Stimulated activated CD8-positive, alpha-beta memory T cell treated with anti-CD3 and anti-CD28 coated beads, Interleukin-12 subunit alpha, Interleukin-12 subunit beta, amount 100 ng/mL, for 24 hours (primary cell): ENCODE data around the gene HADH.
"Not testable (repeated sequence)": the region's sequence is repeated elsewhere in the genome, so short reads cannot be mapped to it uniquely, and the experiment has no call there.

Source experiments
- DNase-seq: peaks from one replicate; pipeline ENCODE4 v3.0.0-alpha.2; 2020; ENCODE audit errors: extremely low read depth

The HADH gene

DNA sequence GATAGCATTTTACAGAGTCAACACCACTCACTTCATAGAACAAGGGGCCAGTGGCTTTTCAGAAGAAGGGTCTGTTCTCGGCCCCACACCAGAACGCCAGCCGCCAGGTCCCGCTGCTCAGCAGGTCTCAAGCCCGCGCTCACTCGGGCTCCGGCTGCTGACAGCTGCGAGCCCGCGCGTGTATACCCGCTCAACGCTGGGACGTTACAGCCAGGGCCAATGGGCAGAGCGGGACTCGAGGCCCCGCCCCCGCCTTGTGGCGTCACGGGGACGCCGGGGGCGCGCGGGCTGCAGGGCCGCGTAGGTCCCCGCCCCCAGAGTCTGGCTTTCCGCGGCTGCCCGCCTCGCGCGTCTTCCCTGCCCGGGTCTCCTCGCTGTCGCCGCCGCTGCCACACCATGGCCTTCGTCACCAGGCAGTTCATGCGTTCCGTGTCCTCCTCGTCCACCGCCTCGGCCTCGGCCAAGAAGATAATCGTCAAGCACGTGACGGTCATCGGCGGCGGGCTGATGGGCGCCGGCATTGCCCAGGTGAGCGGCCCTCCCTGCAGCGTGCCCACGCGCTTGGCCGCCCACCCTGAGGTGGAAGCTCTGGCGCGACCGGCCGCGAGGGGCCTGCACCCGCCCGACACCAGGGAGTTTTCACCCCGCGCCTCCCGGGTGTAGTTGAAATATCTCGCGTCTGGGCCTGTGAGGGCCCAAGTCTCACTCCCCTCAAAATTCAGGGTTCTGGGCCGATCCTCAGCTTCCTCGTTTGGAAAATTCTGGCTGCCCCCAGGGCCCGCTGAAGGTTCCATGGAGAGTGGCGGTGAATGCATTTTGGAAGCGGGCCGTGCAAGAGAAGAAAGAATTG is at the start of gene HADH:
Gene HADH (plus strand): TSS at position 353 of the 850 bp plus-strand sequence. CDS start 44 bp downstream, at position 397.
- DNase-seq = peak; percentile 82

DNA sequence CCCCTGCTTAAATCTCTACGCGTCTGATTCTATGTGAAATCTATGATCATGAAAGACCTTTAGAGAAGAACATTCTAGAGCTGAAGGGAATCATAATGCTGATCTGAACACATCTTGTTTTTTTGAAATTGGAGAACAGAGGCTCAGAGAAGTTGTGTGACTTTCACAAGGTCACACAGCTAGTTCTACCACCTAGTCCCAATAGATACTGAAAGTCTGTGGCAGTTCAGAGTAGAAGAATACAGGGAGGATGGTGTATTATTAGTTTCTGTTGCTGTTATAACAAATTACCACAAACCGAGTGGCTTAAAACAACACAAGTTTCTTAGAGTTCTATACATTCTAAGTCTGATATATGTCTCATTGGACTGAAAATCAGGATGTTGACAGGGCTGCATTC is 43.9 kb upstream of the HADH start:
- DNase-seq = no peak

DNA sequence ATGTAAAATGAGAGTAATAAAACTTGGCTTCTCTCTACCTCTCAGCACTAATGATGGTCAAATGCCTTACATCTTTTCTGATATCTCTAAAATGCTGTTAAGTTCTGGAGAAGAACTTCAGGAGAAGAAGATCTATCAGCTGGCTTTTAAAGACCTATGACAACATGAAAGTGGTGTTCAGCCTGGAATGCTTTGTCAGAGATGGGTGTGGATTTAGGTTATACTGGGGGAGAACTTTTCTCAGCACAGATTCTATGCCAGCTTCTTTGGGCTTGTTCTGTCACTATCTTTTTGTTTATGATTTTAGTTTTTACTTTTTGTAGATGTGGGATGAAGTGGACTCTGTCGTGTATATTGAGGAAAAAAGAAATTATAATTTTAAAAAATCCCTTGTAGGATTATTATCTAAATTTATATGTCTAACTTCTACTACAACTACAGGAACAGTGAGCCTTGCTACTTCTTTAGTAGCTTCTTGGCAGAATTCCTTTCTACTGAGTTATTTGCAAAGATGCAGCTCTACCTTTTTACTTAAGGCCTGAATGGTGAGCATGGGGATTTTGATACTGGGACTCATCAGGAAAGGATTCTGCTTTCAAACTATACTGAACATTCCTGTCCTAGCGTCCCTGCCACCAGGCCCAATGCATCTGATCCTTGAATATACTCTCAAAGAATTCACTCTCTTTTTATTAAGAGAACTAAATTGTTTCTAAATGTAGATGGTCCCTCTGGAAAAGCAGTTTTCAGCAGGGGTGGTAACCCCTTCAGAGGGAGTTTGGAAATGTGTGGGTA is 38.7 kb upstream of the HADH start:
- DNase-seq = no peak

DNA sequence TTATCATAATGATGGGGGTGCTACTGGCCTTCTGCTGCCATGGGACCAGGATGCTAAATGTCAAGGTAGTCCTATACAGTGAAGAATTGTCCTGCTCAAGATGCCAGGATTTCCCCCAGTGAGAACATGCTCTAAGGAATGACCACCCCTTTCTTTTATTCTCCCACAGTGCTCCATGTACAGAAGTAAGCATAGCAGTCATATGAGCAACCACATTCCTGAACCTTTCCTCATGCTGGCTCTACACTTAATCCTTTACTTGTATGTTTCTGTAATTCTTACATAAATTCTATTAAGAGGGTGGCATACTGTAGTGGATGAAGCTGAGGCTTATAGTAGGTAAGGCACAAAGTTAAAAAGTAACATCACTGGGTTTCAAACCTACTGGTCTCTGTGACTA is 38.1 kb upstream of the HADH start:
- no peak for DNase-seq

DNA sequence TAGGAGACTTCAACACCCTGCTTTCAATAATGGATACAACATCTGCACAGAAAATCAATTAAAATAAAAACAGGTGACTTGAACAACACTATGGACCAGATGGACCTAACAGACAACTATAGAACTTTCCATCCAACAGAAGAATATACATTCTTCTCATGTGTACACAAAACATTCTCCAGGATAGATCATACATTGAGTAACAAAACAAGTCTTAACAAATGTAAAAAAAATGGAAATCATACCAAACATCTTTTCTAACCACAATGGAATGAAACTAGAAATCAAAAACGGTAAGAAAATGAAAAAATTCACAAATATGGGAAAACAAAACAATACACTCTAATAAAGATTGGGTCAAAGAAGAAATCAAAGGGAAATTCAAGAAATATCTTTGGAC is 33.7 kb upstream of the HADH start:
- no peak for DNase-seq

DNA sequence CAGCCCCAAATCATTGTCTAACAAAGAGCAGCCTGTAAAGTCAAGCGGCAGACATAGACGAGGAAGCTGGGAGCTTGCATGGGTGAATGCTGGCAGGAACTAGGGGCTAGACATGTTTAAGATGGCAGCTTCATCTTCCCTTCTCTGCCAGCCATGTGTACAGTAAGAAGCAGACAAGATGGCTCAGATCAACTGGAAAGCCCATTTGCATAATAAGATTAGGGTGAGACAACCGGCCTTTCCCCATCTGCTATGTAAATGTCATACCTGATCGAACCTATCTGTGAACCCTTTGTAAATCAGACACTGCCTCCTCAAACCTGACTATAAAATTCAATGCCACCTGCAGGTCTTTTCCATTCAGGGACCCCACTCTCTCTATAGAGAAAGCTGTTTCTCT is 22.8 kb upstream of the HADH start:
- no peak for DNase-seq

DNA sequence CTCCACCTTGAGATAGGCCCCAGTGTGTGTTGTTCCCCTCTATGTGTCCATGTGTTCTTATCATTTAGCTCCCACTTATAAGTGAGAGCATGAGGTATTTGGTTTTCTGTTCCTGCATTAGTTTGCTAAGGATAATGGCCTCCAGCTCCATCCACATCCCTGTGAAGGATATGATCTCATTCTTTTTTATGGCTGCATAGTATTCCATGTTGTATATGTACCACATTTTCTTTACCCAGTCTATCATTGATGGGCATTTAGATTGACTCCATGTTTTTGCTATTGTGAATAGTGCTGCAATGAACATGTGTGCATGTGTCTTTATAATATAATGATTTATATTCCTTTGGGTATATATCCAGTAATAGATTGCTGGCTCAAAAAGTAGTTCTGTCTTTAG is 22.2 kb upstream of the HADH start:
- DNase-seq = not testable (repeated sequence)

DNA sequence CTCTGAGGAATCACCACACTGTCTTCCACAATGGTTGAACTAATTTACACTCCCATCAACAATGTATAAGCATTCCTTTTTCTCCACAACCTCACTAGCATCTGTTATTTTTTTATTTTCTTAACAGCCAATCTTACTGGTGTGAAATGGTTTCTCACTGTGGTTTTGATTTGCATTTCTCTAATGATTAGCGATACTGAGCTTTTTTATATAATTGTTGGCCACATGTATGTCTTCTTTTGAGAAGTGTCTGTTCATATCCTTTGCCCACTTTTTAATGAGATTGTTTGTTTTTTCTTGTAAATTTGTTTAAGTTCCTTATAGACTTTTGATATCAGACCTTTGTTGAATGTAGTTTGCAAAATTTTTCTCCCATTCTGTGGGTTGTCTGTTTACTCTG is 21.8 kb upstream of the HADH start:
- DNase-seq = not testable (repeated sequence)

DNA sequence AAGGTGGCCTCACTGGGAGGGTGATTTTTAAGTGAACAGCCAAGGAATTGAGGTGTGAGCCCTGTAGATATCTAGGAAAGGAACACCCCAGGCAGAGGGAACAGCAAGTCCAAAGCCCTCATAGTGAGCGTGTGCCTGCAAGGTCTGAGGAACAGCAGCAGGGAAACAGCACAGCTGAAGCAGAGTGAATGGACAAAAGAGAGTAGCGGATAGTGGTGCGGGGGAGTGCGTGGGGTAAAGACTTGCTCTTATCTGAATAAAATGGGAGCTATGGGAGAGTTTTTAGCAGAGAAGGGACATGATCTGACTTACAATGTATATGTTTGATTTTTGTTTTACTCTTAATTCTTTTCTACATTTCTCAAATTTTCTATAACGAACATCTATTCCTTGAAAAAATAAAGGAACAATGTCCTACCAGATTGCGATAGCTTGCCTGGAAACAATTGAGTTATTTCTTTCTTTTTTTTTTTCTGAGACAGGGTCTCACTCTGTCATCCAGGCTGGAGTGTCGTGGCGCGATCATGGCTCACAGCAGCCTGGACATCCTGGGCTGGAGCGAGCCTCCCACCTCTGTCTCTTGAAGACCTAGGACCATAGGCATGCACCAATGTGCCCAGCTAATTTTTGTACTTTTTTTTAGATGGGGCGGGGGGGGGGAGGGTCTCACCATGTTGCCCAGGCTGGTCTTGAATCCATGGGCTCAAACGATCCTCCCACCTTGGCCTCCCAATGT is 19.5 kb upstream of the HADH start:
- DNase-seq = no peak

DNA sequence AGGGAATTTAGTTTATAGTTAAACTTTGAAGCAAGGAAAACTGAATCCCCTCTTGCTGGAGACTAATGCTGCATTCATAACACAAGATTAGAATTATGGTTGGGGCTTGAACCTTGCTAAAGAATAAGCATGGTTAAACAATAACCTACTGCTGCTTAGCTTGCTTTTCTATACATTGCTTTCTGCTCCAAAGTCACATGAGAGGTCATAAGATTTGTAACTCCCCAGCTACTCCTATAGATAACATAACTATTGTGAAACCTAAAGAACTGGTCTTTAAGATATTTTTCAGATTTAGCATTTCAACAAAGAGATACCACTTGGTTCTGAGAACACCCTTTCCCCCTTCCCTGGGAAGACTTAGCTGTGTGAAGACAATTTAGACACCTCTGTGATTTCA is 17.1 kb upstream of the HADH start:
- DNase-seq = no peak

DNA sequence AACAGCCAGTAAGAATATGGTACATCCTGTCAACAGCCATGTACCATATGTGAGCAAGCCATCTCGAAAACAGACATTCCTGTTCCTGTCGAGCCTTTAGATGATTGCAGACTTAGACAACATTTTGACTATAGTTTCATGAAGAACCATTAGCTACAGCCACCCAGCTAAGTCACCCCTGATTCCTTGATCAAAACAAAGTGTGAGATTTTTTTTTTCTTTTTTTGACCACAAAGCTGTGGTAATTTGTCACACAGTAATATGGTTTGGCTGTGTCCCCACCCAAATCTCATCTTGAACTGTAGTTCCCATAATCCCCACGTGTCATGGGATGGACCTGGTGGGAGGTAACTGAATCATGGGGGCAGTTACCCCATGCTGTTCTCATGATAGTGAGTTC is 15.2 kb upstream of the HADH start:
- no peak for DNase-seq

DNA sequence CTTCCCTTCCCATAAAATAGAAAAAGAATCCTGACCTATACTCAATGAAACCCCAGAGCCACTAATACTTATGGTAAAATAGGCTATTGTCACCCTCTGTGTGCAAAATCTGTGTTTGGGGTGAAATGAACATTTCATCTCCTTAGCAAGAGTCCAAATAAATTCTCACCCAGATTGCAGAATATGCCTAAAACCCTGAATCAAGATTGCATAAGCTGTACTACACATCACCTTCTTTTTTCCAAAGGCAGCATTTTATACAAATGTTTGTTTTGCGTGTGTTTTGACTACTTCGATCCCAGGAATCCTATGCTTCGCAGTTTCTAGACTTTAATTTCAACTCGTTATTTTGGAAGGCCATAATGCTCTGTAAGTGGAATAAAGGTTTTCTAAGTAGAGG is 12.2 kb upstream of the HADH start:
- DNase-seq = no peak

DNA sequence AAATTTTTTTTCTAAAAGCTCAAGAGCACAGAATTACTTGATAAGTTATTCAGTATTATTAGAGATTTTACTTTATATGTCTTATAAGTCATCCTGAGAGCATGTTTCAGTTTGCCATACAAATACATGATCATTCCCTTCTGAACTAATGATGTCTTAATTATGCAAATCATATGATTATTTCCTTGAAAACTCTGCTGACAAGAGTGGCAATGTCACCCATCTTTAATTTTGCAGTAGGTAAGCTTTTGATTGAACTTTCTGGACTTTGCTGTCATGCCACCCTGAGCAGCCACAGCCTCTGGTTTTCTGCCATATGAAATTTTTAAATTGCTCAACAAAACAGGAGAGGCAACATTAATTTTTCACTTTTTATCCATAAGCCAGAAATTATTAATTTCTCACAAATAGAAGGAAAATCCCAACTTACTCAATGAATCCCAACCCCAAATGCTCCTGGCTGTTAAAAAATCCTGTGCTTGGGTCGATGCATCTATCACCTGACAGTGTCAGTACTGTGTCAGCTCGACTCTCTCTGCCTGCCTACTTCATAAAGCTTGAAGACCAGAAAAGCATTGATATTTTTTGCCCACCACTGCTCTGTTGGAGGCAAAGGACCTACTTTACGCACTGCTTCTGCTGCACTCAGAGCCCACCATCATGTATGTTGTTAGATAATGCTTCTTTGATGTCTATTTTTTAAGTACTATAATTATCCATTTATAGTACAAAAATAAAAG is 11.6 kb upstream of the HADH start:
- DNase-seq = no peak

DNA sequence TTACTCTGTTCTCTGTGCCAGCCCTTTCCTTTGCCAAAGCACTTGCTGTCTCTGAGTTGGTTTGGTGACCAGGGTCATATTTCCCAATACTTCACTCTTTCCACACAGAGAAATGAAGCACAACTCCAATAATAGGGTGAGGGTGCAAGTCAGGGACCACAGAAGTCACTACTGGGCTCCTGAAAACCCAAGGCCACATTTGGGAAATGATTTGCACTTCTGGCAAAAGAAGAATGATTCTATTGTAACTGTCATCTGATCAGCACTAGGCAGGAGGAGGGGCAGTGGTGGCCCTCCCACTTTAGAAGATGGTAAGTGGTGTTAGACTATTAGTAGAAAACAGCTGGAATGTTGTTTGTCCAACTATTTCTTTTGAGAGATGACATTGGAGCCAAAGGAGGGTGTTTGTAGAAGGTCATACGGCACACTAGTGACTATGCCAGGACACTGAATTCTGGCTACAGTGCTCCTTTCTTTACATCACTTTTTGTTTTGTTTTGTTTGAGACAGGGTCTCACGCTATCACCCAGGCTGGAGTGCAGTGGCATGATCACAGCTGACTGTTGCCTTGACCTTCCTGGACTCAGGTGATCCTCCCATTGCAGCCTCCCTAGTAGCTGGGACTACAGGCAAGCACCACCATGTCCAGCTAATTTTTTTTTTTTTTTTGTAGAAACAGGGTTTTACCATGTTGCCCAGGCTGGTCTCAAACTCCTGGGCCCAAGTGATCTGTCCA is 10.8 kb upstream of the HADH start:
- no peak for DNase-seq

DNA sequence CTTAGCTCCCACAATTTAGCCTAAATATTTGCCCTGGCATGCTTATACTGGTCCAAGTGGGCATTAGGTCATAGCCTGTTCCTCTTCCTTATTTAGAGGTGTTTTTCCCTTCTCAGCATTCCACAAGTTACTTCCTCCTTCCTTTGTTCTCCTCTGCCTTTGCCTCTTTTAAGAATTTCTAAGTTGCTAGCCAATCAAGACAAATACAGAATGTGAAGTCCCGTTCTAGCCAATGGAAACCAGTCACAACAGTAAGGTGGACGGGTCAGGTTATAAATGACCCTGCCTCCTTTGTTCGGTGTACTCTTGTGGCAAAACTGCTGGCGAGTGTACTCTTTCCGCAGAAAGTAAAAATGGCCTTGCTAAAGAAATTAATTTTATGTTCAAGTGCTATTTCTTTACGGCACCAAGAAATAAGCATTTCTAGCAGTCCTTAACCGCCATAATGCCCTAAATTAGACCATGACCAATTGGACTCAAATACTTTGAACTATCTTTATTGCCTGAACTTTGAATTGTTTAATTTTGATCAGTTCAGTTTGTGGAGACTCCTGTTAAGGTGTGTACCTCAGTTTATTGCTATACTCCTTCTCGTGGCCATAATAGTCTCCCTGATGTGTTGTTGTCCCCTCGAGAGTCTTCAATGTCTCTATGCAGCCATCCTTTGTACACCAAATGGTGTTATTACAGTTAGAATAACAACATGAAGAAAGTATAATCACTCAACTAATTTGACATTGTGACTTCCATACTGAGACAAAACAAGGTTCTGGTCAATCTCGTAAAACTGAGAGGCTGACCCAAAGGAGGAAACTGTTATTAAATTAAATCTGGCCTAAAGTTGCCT is 1.6 kb upstream of the HADH start:
- DNase-seq = no peak

DNA sequence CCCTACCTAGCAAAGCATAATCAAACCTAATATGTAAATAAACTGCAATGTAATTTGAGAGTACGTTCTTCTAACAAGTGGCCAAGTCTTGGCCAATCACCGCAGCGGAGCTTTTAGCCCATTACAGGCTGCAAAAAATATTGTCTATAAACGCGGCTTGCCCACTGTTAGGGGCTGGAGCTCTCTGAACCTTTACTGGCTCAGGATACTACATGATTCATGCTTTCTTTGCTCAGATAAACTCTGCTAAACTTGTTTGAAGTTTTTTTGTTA is 990 bp upstream of the HADH start:
- DNase-seq = no peak

DNA sequence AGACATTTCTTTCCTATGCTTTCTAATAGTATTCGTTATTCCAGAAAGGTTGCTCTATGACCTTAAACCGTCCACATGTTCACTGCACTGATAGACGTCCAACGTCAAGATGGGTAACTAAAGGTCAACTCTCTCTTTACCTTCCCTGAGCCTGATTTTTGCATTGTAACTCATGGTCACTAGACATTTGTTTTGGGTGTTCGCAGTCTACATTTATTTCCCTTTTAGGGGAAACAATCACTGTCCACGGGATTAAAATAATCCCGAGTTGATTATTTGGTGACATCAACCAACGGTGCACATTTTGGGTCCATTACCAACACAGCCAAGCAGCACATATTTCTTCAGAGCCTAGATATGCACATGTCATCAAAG is 540 bp upstream of the HADH start:
- DNase-seq = no peak

DNA sequence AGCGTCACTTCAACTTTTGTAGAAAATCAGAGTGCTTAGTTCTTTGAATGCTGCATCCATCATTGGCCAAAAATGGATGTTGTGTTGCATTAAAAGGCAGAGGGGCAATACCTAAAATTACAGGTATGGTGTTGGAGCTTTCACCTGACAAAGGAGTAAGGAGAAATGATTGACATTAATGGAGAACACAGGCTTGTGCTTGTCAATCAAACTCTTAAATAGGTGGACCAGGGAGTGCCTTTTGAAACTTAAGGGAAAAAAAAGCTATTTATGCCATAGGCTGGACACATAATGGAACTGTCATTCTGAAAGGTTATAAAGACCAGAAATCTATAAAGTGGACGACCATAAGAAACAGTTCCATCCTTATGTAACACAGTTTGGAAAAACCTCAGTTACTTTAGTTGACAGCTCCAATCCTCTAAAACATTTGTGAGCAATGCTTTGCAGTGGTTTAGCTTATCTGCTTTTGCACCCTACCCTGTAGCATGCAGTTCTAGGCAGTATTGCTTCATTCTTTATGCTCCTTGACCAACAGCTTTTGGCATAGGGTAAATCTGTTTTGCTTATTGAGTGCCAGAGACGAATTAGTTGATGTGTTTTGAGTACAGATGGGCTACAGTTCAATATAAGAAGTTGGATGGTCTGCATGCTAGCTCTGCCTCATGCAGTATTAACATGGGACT is 2.4 kb downstream of the HADH start:
- no peak for DNase-seq

DNA sequence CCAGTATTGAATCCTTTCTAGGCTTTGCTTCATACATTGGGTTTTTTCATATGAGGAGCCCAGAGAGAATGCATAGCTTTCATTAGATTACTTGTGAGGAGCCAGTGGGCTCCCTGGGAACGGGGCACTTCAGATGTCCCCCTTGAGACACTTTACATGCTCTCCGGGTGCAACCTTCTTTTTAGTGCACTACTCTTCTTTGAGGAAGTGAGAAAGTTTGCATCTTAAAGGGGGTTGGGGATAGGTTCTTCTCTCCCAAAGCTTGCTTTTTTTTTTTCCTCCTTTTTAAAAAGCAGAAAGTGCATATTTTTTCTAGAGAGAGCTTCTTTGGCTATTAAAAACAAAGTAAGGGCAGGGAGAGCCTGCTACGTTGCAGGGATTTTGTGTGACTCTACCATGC is 4.3 kb downstream of the HADH start:
- DNase-seq = no peak

DNA sequence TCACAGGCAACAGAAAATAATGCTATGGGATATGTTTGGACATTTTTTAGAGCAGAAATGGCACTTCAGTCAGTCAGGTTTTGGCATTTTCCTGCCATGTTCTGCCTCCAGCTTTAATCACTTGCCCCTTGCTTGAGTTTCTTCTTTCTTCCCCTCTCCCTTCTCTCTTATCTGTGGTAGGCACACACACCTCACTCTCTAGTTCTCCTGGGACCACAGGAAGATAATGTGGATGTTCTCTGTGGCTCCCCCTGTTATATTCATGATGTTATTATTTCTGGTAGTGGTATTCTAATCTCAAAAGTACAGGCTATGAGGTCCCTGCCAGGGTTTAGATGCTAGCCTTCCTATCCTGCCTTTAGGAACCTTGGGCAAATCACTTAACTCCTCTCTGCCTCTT is 5.2 kb downstream of the HADH start:
- no peak for DNase-seq
